OCI-LY1 (cell line): ENCODE data around the gene IL17RD.

ENCODE experiments used
- EZH2 ChIP-seq: fragments of 200-600 bp; sonication (generic), shearing (Covaris generic); IDR thresholded peaks from 2 replicates; pipeline ENCODE4 v1.8.0; 2017; ENCODE audit warnings: borderline replicate concordance, mixed run types, mild to moderate bottlenecking, antibody characterized with exemption, low read length, moderate library complexity, mixed read lengths
- TF ChIP-seq, protein P1 (sequence below): fragments of 200-600 bp; sonication (generic), shearing (Covaris generic); IDR thresholded peaks from 2 replicates; pipeline ENCODE4 v1.5.1; 2017; ENCODE audit warnings: mild to moderate bottlenecking, antibody characterized with exemption, low read length, moderate library complexity, mixed read lengths

DNA sequence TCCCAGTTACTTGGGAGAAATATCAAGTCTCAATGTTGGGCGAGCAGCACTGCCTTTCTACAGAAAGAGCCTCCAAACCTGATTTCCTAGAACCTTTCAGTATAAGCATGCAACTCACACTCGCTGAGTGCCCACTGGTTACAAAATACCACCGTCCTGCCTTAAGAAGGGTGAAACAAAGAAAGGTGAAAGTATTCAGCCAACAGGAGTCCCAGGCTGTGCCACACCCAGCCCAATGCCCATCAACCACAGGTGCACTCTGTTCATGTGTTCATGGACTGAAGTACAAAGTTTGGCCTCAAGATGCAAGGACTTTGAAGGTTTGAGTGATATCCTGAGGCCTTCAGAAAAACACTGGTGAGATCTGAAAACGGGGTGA lies 34.0 kb downstream of the IL17RD start:
- TF ChIP-seq, protein P1, sequence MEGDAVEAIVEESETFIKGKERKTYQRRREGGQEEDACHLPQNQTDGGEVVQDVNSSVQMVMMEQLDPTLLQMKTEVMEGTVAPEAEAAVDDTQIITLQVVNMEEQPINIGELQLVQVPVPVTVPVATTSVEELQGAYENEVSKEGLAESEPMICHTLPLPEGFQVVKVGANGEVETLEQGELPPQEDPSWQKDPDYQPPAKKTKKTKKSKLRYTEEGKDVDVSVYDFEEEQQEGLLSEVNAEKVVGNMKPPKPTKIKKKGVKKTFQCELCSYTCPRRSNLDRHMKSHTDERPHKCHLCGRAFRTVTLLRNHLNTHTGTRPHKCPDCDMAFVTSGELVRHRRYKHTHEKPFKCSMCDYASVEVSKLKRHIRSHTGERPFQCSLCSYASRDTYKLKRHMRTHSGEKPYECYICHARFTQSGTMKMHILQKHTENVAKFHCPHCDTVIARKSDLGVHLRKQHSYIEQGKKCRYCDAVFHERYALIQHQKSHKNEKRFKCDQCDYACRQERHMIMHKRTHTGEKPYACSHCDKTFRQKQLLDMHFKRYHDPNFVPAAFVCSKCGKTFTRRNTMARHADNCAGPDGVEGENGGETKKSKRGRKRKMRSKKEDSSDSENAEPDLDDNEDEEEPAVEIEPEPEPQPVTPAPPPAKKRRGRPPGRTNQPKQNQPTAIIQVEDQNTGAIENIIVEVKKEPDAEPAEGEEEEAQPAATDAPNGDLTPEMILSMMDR = no peak
- no peak for TF ChIP-seq EZH2
